Left ventricle myocardium inferior (tissue), 1 donor: ENCODE measurements around the gene LY6G5B. TPM values are rescaled to one million over a fixed set of nuclear protein-coding genes. Genes with fewer than 3 reads are reported as not detected.

Experiments
- DNase-seq: peaks from one replicate; pipeline ENCODE4 v3.0.0-alpha.2; 2020
- H3K27ac ChIP-seq: fragments of 200-600 bp; replicated peaks from 2 replicates; pipeline ENCODE4 v1.8.0; 2021
- H3K27me3 ChIP-seq: fragments of 200-600 bp; 2 replicates; pipeline ENCODE4 v1.8.0; 2021; ENCODE audit warnings: low read depth
- H3K36me3 ChIP-seq: fragments of 200-600 bp; 2 replicates; pipeline ENCODE4 v1.8.0; 2021
- H3K4me1 ChIP-seq: fragments of 200-600 bp; 2 replicates; pipeline ENCODE4 v1.8.0; 2021
- H3K4me3 ChIP-seq: fragments of 200-600 bp; 2 replicates; pipeline ENCODE4 v1.8.0; 2021; ENCODE audit warnings: mild to moderate bottlenecking, moderate library complexity
- H3K9me3 ChIP-seq: fragments of 200-600 bp; replicated peaks from 2 replicates; pipeline ENCODE4 v1.8.0; 2021
- intact Hi-C: fragments of 100-400 bp; cut with micrococcal nuclease; formaldehyde crosslinking; loops from one replicate; pipeline ENCODE4 v1.11.0; 2022
- total RNA-seq: library from RNA; stranded (reverse); fragmentation: NEBNext Ultra II Directional; extraction: Animal tissue kit (Norgen Biotek cat#: 25700); gene quantifications from one replicate; pipeline ENCODE4 v1.2.1, GENCODE V29; 2021
- TF ChIP-seq, protein P1 (sequence below): fragments of 200-600 bp; IDR thresholded peaks from 2 replicates; pipeline ENCODE4 v1.8.0; 2021; ENCODE audit warnings: antibody characterized with exemption, mild to moderate bottlenecking, borderline replicate concordance
- donor health status: DM: no; HTN: yes; CAD: no; lungs with severe emphysema.

The LY6G5B gene
- total RNA-seq, 1 donor from 2014 or later = 4.4 TPM

DNA sequence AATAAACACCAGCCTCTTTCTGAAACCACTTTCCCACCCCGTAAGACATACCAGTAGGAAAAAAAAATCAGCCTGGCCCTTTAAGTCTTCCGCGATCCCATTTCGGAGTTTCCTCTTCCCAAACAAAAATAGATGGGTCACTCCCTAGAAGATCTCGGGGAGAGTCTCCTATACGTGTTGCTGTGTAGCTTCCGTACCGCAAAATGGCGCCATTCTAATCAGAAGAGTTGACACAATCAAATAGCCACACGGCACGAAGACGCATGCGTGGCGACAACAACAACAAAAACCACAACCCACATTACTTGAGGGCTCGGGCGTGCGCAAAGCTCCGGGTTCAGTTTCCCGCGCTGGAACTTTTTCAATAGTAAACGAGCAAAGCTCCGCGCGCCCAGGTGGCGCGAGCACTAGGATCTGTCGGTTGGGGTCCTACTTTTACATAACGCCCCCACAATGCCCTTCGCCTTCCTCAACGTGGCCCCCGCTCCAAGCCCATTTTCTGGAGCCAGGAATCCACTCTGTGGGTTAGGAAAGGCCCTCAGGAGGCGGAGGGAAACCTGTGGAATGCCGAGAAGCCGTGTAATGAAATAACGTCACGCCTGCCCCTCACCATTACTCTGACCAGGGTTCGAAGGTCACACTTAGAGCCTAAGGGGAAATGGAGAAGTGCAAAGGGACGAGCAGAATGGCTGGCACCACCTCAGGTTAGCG is 4.8 kb upstream of the LY6G5B start, which contains the start of gene GPANK1:
GPANK1 (minus strand) TSS at position 208 of the 711 bp plus-strand sequence. CDS start 519 bp downstream, outside the sequence.
- peaks cover 81% of the 10 kb centered on the region for H3K4me1 ChIP-seq
- no peaks in the 10 kb centered on the region for H3K27me3 ChIP-seq
- TF ChIP-seq, protein P1, sequence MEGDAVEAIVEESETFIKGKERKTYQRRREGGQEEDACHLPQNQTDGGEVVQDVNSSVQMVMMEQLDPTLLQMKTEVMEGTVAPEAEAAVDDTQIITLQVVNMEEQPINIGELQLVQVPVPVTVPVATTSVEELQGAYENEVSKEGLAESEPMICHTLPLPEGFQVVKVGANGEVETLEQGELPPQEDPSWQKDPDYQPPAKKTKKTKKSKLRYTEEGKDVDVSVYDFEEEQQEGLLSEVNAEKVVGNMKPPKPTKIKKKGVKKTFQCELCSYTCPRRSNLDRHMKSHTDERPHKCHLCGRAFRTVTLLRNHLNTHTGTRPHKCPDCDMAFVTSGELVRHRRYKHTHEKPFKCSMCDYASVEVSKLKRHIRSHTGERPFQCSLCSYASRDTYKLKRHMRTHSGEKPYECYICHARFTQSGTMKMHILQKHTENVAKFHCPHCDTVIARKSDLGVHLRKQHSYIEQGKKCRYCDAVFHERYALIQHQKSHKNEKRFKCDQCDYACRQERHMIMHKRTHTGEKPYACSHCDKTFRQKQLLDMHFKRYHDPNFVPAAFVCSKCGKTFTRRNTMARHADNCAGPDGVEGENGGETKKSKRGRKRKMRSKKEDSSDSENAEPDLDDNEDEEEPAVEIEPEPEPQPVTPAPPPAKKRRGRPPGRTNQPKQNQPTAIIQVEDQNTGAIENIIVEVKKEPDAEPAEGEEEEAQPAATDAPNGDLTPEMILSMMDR = no peak
- intact Hi-C loops = no loop called here
- H3K4me3 ChIP-seq = peak within 1 kb of the TSS; percentile 78
- H3K9me3 ChIP-seq = no peaks in the 10 kb centered on the region
- H3K27ac ChIP-seq = peak within 1 kb of the TSS; percentile 96
- H3K36me3 ChIP-seq = peaks cover 47% of the 10 kb centered on the region
- DNase-seq = peak; percentile 89

DNA sequence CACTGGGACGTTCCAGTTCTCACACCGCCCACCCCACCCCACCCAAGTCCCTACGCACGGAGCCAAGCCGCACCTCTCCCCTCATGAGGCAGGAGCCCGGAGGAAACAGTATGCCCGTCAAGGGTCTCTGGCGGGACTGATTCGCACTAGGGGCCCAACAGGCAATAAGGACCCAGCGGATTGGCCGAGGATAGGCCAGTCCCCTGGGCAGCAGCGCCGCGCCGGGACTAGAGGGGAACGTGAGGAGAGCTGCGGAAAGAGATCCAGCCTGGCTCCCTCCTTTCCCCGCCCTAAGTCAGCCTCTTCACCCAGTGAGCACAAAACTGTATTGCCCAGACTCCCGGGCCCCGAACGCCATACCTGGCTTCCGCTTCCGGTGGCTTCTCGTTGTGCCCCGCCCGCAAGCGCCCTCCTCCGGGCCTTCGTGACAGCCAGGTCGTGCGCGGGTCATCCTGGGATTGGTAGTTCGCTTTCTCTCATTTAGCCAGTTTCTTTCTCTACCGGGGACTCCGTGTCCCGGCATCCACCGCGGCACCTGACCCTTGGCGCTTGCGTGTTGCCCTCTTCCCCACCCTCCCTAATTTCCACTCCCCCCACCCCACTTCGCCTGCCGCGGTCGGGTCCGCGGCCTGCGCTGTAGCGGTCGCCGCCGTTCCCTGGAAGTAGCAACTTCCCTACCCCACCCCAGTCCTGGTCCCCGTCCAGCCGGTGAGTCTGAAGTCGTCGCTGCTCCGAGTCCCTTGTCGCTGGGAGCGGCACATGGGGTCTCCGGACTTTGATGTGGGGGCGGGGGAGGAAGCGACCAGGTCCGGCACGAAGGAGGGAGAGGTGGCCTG is 4.1 kb upstream of the LY6G5B start, which contains the start of gene CSNK2B:
CSNK2B (plus strand) TSS at position 580 of the 836 bp plus-strand sequence. CDS start 752 bp downstream, outside the sequence.
- Histone ChIP-seq H3K27me3 (no peaks in the 10 kb centered on the region), H3K4me1 (peaks cover 73% of the 10 kb centered on the region), H3K4me3 (peak within 1 kb of the TSS; percentile 78), H3K9me3 (no peaks in the 10 kb centered on the region), H3K36me3 (peaks cover 55% of the 10 kb centered on the region), H3K27ac (peak within 1 kb of the TSS; percentile 96)
- DNase-seq = peak; percentile 99
- intact Hi-C loops = no loop called here
- TF ChIP-seq, protein P1 = no peak

DNA sequence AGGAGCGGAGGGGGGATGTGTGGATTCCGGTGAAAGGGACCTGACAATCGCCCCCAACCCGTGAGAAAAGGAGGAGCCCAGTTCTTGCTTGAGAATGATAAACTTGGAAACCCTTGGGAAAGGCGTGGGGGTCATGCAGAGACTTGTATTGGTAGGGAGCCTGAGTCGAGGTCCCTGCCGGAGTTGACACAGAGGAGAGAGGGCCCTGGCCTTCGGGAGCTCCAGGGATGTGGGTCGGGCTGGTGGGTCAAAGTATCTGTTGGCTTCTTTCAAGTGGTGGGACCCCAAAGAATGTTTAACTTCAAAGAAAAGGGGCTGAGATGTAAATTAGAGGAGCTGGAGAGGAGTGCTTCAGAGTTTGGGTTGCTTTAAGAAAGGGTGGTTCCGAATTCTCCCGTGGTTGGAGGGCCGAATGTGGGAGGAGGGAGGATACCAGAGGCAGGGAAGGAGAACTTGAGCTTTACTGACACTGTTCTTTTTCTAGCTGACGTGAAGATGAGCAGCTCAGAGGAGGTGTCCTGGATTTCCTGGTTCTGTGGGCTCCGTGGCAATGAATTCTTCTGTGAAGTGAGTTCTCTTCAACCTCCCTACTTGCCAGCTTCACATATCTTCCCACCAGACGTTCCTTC is 3.3 kb upstream of the LY6G5B start:
- Histone ChIP-seq H3K36me3 (peaks cover 61% of the 10 kb centered on the region), H3K4me1 (peaks cover 66% of the 10 kb centered on the region), H3K9me3 (no peaks in the 10 kb centered on the region), H3K4me3 (peak overlapping the region; percentile 78), H3K27ac (peak overlapping the region; percentile 96), H3K27me3 (no peaks in the 10 kb centered on the region)
- intact Hi-C loops = no loop called here
- TF ChIP-seq, protein P1 = no peak
- no peak for DNase-seq

DNA sequence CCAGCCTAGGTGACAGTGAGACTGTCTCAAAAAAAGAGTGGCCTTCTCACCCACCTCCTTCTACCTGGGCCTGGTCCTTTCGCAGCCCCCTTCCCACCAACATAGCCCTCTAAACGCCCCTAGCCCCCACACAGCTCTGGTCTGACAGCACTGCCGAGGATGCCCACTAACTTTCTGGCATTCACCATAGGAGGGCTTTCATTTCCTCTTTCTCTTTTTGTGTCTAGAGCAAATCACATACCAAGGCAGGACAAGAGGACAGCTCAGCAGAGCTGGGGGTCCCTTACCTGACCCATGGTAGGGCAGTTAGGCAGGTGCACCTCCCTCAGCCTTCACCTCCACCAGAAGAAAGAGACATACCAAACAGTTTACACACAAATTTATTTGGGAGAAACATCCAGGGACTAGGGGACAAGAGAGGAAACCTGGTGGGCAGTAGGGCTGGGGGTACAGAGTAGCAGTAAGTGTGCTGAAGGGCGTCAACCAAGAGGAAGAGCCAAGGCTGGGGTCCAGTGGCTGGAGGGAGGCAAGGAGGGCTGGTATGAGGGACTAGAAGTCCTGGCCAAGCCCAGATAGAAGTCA is 6.6 kb downstream of the LY6G5B start:
- Histone ChIP-seq H3K9me3 (no peaks in the 10 kb centered on the region), H3K4me3 (no peak overlapping the region), H3K36me3 (peaks cover 26% of the 10 kb centered on the region), H3K27me3 (no peaks in the 10 kb centered on the region), H3K27ac (no peak overlapping the region), H3K4me1 (peaks cover 13% of the 10 kb centered on the region)
- TF ChIP-seq, protein P1 = no peak
- intact Hi-C loops = no loop called here
- no peak for DNase-seq

DNA sequence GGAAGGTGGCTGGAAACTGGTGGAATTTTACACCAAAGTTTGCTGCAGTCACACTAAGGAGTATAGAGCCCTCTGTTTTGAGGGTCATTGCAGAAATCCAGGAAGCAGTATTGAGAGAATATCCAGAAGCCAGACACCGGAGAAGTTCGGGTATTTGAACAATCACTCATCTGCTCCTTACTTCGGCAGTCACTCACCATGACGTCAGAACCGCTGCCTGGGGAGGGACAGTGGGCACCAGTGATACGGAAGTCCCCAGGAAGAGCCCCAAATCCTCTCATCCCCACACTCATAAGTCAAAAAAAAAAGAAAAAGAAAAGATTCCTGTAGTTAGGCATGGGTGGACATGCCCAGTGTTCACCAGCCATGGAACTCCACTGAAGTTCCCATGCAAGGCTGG is 7.1 kb downstream of the LY6G5B start:
- intact Hi-C loops = no loop called here
- Histone ChIP-seq H3K27ac (no peak overlapping the region), H3K36me3 (peaks cover 21% of the 10 kb centered on the region), H3K27me3 (no peaks in the 10 kb centered on the region), H3K4me1 (peaks cover 18% of the 10 kb centered on the region), H3K9me3 (no peaks in the 10 kb centered on the region), H3K4me3 (no peak overlapping the region)
- TF ChIP-seq, protein P1 = no peak
- DNase-seq = no peak
